Panc1 (cell line): ENCODE data around the gene KAZN.

Source experiments
- TF ChIP-seq, protein P1 (sequence below), 2 experiments: IDR thresholded peaks; 2 replicates each; pipeline ENCODE4 v1.6.1; 2011 to 2012; ENCODE audit warnings: low read depth in 2 of 2, control low read depth in 1 of 2, low read length in 1 of 2, mild to moderate bottlenecking in 1 of 2, moderate library complexity in 1 of 2; ENCODE audit not compliant: insufficient read depth in 1 of 2
- TF ChIP-seq, protein P2 (sequence below): fragments of 450-650 bp; IDR thresholded peaks from 2 replicates; pipeline ENCODE4 v1.5.1; 2017; ENCODE audit warnings: mild to moderate bottlenecking

DNA sequence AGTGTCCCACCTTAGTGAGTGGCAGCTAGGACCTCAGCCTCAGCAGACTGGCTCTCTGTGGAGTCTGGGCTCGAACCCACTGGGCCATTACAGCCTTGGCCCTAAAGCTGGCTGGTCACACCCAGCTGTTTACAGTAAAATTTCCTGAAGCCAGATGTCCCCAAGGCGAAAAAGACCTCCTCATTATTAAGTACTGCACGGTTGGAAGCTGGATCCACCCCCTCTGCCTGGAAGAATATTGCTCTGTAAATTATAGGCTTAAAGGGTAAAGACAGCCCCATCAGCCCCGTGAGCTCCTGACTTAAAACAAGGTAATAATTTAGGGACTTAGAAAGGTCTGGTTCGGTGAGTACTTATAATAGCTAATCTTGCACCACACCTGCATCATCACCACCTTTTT is 524.8 kb downstream of the KAZN start:
- TF ChIP-seq, protein P1, sequence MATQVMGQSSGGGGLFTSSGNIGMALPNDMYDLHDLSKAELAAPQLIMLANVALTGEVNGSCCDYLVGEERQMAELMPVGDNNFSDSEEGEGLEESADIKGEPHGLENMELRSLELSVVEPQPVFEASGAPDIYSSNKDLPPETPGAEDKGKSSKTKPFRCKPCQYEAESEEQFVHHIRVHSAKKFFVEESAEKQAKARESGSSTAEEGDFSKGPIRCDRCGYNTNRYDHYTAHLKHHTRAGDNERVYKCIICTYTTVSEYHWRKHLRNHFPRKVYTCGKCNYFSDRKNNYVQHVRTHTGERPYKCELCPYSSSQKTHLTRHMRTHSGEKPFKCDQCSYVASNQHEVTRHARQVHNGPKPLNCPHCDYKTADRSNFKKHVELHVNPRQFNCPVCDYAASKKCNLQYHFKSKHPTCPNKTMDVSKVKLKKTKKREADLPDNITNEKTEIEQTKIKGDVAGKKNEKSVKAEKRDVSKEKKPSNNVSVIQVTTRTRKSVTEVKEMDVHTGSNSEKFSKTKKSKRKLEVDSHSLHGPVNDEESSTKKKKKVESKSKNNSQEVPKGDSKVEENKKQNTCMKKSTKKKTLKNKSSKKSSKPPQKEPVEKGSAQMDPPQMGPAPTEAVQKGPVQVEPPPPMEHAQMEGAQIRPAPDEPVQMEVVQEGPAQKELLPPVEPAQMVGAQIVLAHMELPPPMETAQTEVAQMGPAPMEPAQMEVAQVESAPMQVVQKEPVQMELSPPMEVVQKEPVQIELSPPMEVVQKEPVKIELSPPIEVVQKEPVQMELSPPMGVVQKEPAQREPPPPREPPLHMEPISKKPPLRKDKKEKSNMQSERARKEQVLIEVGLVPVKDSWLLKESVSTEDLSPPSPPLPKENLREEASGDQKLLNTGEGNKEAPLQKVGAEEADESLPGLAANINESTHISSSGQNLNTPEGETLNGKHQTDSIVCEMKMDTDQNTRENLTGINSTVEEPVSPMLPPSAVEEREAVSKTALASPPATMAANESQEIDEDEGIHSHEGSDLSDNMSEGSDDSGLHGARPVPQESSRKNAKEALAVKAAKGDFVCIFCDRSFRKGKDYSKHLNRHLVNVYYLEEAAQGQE (IDR thresholded peaks at IDR 0.05; ENCODE audit: insufficient read depth in 1 of 2, low read depth in 2 of 2, low read length in 1 of 2): no peak
- TF ChIP-seq, protein P2, sequence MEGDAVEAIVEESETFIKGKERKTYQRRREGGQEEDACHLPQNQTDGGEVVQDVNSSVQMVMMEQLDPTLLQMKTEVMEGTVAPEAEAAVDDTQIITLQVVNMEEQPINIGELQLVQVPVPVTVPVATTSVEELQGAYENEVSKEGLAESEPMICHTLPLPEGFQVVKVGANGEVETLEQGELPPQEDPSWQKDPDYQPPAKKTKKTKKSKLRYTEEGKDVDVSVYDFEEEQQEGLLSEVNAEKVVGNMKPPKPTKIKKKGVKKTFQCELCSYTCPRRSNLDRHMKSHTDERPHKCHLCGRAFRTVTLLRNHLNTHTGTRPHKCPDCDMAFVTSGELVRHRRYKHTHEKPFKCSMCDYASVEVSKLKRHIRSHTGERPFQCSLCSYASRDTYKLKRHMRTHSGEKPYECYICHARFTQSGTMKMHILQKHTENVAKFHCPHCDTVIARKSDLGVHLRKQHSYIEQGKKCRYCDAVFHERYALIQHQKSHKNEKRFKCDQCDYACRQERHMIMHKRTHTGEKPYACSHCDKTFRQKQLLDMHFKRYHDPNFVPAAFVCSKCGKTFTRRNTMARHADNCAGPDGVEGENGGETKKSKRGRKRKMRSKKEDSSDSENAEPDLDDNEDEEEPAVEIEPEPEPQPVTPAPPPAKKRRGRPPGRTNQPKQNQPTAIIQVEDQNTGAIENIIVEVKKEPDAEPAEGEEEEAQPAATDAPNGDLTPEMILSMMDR: no peak
